ENCODE results near the gene ADGRD1.

The ADGRD1 gene

GRCh38 chr12:130989391-130989790 is 35.7 kb downstream of the ADGRD1 start:
- Histone ChIP-seq H3K9me2 (ENCODE audit: low read depth, low read length) (no peaks in the 10 kb centered on the region), H3K79me2 (ENCODE audit: insufficient read depth, low read length) (no peaks in the 10 kb centered on the region), H3F3A (ENCODE audit: insufficient read depth, low read length) (no peaks in the 10 kb centered on the region), H3K4me3 (ENCODE audit: low read depth, low read length, poor library complexity, severe bottlenecking) (no peak overlapping the region), H3K27ac (ENCODE audit: low read depth, low read length, poor library complexity, severe bottlenecking) (no peak overlapping the region), H3K36me3 (ENCODE audit: insufficient read depth, low read length) (no peaks in the 10 kb centered on the region), H3K4me2 (ENCODE audit: low read length) (no peak overlapping the region), H4K20me1 (ENCODE audit: insufficient read depth, low read length) (no peaks in the 10 kb centered on the region), H3K27me3 (ENCODE audit: insufficient read depth, low read length) (no peaks in the 10 kb centered on the region; the same call in 1 of the 2 replicates), H2AFZ (ENCODE audit: low read length) (no peak overlapping the region), H3K9me3 (ENCODE audit: low read length) (no peaks in the 10 kb centered on the region), H3K4me1 (ENCODE audit: insufficient read depth, low read length, severe bottlenecking) (no peaks in the 10 kb centered on the region), H3K9ac (ENCODE audit: low read length) (no peak overlapping the region)
- TF ChIP-seq CTCF (IDR thresholded peaks at IDR 0.05; ENCODE audit: low read length) (no peak), EZH2 (IDR thresholded peaks at IDR 0.05; ENCODE audit: borderline replicate concordance, low read length) (no peak)

- no peaks in the 10 kb centered on the region for H4K20me1 ChIP-seq (ENCODE audit: insufficient read depth, low read length)
- no peaks in the 10 kb centered on the region; the same call in 1 of the 2 replicates for H3K27me3 ChIP-seq (ENCODE audit: insufficient read depth, low read length)
- no peak overlapping the region for H3K4me2 ChIP-seq (ENCODE audit: low read length)
- H3K4me3 ChIP-seq (ENCODE audit: low read depth, low read length, poor library complexity, severe bottlenecking) = no peak overlapping the region
- H3K4me1 ChIP-seq (ENCODE audit: insufficient read depth, low read length, severe bottlenecking) = no peaks in the 10 kb centered on the region
- H3K9ac ChIP-seq (ENCODE audit: low read length) = no peak overlapping the region
- H3K36me3 ChIP-seq (ENCODE audit: insufficient read depth, low read length) = no peaks in the 10 kb centered on the region
- H2AFZ ChIP-seq (ENCODE audit: low read length) = no peak overlapping the region
- TF ChIP-seq EZH2 (IDR thresholded peaks at IDR 0.05; ENCODE audit: borderline replicate concordance, low read length) = no peak
- TF ChIP-seq CTCF (IDR thresholded peaks at IDR 0.05; ENCODE audit: low read length) = no peak
- no peaks in the 10 kb centered on the region for H3K9me2 ChIP-seq (ENCODE audit: low read depth, low read length)
- no peak overlapping the region for H3K27ac ChIP-seq (ENCODE audit: low read depth, low read length, poor library complexity, severe bottlenecking)
- no peaks in the 10 kb centered on the region for H3F3A ChIP-seq (ENCODE audit: insufficient read depth, low read length)
- no peaks in the 10 kb centered on the region for H3K9me3 ChIP-seq (ENCODE audit: low read length)
- H3K79me2 ChIP-seq (ENCODE audit: insufficient read depth, low read length) = no peaks in the 10 kb centered on the region
Measured at GRCh38 chr12:130990034-130990433, 36.3 kb downstream of the ADGRD1 start.

- Histone ChIP-seq H4K20me1 (ENCODE audit: insufficient read depth, low read length) (no peaks in the 10 kb centered on the region), H3K9me3 (ENCODE audit: low read length) (no peaks in the 10 kb centered on the region), H3F3A (ENCODE audit: insufficient read depth, low read length) (no peaks in the 10 kb centered on the region), H3K36me3 (ENCODE audit: insufficient read depth, low read length) (no peaks in the 10 kb centered on the region), H2AFZ (ENCODE audit: low read length) (no peak overlapping the region), H3K27ac (ENCODE audit: low read depth, low read length, poor library complexity, severe bottlenecking) (no peak overlapping the region), H3K27me3 (ENCODE audit: insufficient read depth, low read length) (no peaks in the 10 kb centered on the region; the same call in 1 of the 2 replicates), H3K4me2 (ENCODE audit: low read length) (no peak overlapping the region), H3K4me1 (ENCODE audit: insufficient read depth, low read length, severe bottlenecking) (no peaks in the 10 kb centered on the region), H3K4me3 (ENCODE audit: low read depth, low read length, poor library complexity, severe bottlenecking) (no peak overlapping the region), H3K79me2 (ENCODE audit: insufficient read depth, low read length) (no peaks in the 10 kb centered on the region), H3K9me2 (ENCODE audit: low read depth, low read length) (no peaks in the 10 kb centered on the region), H3K9ac (ENCODE audit: low read length) (no peak overlapping the region)
- TF ChIP-seq CTCF (IDR thresholded peaks at IDR 0.05; ENCODE audit: low read length) = no peak
- TF ChIP-seq EZH2 (IDR thresholded peaks at IDR 0.05; ENCODE audit: borderline replicate concordance, low read length) = no peak
Measured at GRCh38 chr12:130992448-130992847, 38.7 kb downstream of the ADGRD1 start.

Data from OCI-LY1 (cell line).